Lower lobe of right lung (tissue), 2 donors: ENCODE results near the gene CYTL1. TPM values are rescaled to one million over a fixed set of nuclear protein-coding genes. Genes with fewer than 3 reads are reported as not detected.

Source experiments
- ATAC-seq, 2 donors: fragments of 200-7000 bp; cut with Tn5 transposase; one replicate each; pipeline ENCODE4 v1.9.1; 2020 to 2022; ENCODE audit warnings: mild to moderate bottlenecking in 2 of 2, moderate library complexity in 2 of 2
- DNase-seq: peaks from one replicate; pipeline ENCODE4 v3.0.0-alpha.2; 2020
- H3K27ac ChIP-seq: fragments of 200-600 bp; one replicate; pipeline ENCODE4 v1.8.0; 2022
- H3K27me3 ChIP-seq: fragments of 200-600 bp; one replicate; pipeline ENCODE4 v1.8.0; 2022; ENCODE audit warnings: low read depth
- H3K36me3 ChIP-seq: fragments of 200-600 bp; one replicate; pipeline ENCODE4 v1.8.0; 2022; ENCODE audit warnings: mild to moderate bottlenecking
- H3K4me1 ChIP-seq: fragments of 200-600 bp; one replicate; pipeline ENCODE4 v1.8.0; 2022
- H3K4me3 ChIP-seq: fragments of 200-600 bp; one replicate; pipeline ENCODE4 v1.8.0; 2022; ENCODE audit warnings: mild to moderate bottlenecking
- H3K9me3 ChIP-seq: fragments of 200-600 bp; one replicate; pipeline ENCODE4 v1.8.0; 2022
- CTCF ChIP-seq: fragments of 200-600 bp; IDR thresholded peaks from one replicate; pipeline ENCODE4 v1.8.0; 2022; ENCODE audit warnings: antibody characterized with exemption, mild to moderate bottlenecking
- intact Hi-C: fragments of 100-400 bp; cut with DNase I; formaldehyde crosslinking; loops from one replicate; pipeline ENCODE4 v1.11.0; 2022
- total RNA-seq: library from RNA; stranded (reverse); fragmentation: NEBNext Ultra II Directional; extraction: Animal tissue kit (Norgen Biotek cat#: 25700); gene quantifications from one replicate; pipeline ENCODE4 v1.2.1, GENCODE V29; 2021
- donor health status: DM: no; HTN: yes; CAD: no; lungs with severe emphysema.

CYTL1 gene
- total RNA-seq, 1 donor from 2014 or later = 1.4 TPM

GRCh38 chr4:5039800-5040199 is 20.5 kb upstream of the CYTL1 start:
- DNase-seq = no peak
- Histone ChIP-seq H3K4me1 (peaks cover 27% of the 10 kb centered on the region), H3K27me3 (peaks cover 7% of the 10 kb centered on the region), H3K9me3 (no peaks in the 10 kb centered on the region), H3K36me3 (no peaks in the 10 kb centered on the region), H3K27ac (no peak overlapping the region), H3K4me3 (no peak overlapping the region)
- no peak for TF ChIP-seq CTCF
- intact Hi-C loops = no loop called here
- ATAC-seq = no peak

- no peaks in the 10 kb centered on the region for H3K36me3 ChIP-seq
- no peaks in the 10 kb centered on the region for H3K9me3 ChIP-seq
- peak; percentile 75 to 76 for ATAC-seq
- peaks cover 32% of the 10 kb centered on the region for H3K4me1 ChIP-seq
- H3K4me3 ChIP-seq = no peak overlapping the region
- H3K27ac ChIP-seq = no peak overlapping the region
- no peak for DNase-seq
- intact Hi-C loops = no loop called here
- TF ChIP-seq CTCF = no peak
- no peaks in the 10 kb centered on the region for H3K27me3 ChIP-seq
Measured at GRCh38 chr4:5037553-5038551, 18.6 kb upstream of the CYTL1 start.

DNA sequence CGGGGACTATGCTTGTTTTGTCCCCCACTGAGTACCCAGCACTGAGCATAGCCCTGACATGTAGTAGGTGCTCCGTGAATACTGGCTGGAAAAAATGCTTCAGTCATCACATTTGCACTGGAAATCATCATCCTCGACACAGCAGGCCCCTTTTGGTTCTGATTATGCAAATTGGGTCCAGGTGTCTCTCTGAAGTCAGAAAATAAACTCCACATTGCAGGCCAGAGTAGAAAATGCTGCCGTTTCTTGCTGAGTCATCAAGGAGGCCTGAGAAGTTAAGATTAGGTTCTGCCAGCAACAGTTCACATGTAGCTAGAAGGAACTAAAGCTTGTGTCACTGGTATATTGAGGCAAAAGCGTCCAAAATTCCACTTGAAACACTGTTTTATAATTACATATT is 17.0 kb upstream of the CYTL1 start:
- no peaks in the 10 kb centered on the region for H3K36me3 ChIP-seq
- H3K4me3 ChIP-seq = no peak overlapping the region
- peaks cover 32% of the 10 kb centered on the region for H3K4me1 ChIP-seq
- no peaks in the 10 kb centered on the region for H3K27me3 ChIP-seq
- ATAC-seq = no peak
- no peak for TF ChIP-seq CTCF
- DNase-seq = no peak
- no peaks in the 10 kb centered on the region for H3K9me3 ChIP-seq
- intact Hi-C loops = no loop called here
- H3K27ac ChIP-seq = no peak overlapping the region

- Histone ChIP-seq H3K27me3 (no peaks in the 10 kb centered on the region), H3K27ac (no peak overlapping the region), H3K4me3 (no peak overlapping the region), H3K4me1 (peaks cover 32% of the 10 kb centered on the region), H3K36me3 (no peaks in the 10 kb centered on the region), H3K9me3 (no peaks in the 10 kb centered on the region)
- ATAC-seq (no peak), DNase-seq (no peak)
- intact Hi-C loops = no loop called here
- TF ChIP-seq CTCF = no peak
Measured at GRCh38 chr4:5034206-5034605, 14.9 kb upstream of the CYTL1 start.

DNA sequence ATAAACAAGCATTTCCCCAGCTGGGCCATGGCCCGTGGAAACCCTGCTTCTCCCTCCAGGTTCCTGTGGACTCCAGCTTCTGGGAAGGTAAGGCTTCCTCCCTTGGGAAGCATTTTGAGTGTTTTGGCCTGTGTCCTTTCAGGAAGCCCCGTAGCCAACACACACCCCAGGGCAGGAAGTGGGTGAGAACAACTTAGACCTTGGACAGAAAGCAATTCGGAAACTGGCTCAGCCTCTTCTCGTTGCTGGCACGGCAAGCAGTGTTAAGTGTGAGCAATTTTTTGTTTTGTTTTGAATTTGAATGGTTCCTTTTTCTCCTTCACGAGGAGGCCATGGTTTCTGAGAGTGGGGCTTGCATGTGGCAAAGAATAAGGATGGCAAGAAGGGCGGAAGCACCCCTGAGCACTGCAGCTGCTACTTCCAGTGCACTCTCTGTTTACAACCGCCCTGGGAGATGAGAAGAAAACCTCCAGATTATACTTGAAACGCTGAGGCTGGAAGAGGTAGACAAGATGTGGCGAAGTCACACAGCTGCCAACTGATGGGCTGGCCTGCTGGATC is 14.1 kb upstream of the CYTL1 start:
- Histone ChIP-seq H3K27ac (peak overlapping the region; percentile 37), H3K9me3 (no peaks in the 10 kb centered on the region), H3K36me3 (no peaks in the 10 kb centered on the region), H3K4me1 (peaks cover 30% of the 10 kb centered on the region), H3K27me3 (no peaks in the 10 kb centered on the region), H3K4me3 (no peak overlapping the region)
- no peak for TF ChIP-seq CTCF
- intact Hi-C loops = no loop called here
- ATAC-seq = peak; percentile 51
- no peak for DNase-seq
